HepG2 (cell line): ENCODE measurements around the gene STEAP3. TPM values are rescaled to one million over a fixed set of nuclear protein-coding genes. Genes with fewer than 3 reads are reported as not detected.

Experiments
- ATAC-seq: fragments of 200-7000 bp; cut with Tn5 transposase; 3 replicates; pipeline ENCODE4 v1.9.1; 2020; ENCODE audit warnings: mild to moderate bottlenecking, moderate library complexity
- BruUV-seq: library from RNA; stranded (reverse); fragments of 400-500 nt; replicated peaks from 2 replicates; lab custom pipeline; 2021; lab: Mats Ljungman, UMichigan
- CTCF ChIA-PET: fragments of 300-600 bp; formaldehyde crosslinking; extraction: SDS; loops from one replicate; lab custom pipeline; 2021; ENCODE audit warnings: low total read pairs, inconsistent platforms, low intra/inter-chr PET ratio; lab: Yijun Ruan, JAX
- POLR2A ChIA-PET: fragments of 350-600 bp; sonication (Branson Sonifier 250); formaldehyde crosslinking; loops from one replicate; lab custom pipeline; 2020; ENCODE audit warnings: antibody characterized with exemption, inconsistent platforms; lab: Yijun Ruan, JAX
- DNase-seq: peaks from one replicate; pipeline ENCODE4 v3.0.0-alpha.2; 2015; ENCODE audit warnings: low spot score
- FAIRE-seq: peaks from 3 replicates; lab custom pipeline; 2011; peaks lifted over from hg19 to GRCh38; lab: Jason Lieb, UNC
- H2AFZ ChIP-seq: one replicate; pipeline ENCODE4 v1.6.1; 2011; ENCODE audit warnings: low read length, inconsistent platforms
- H3K27ac ChIP-seq: fragments of 300-600 bp; 3 replicates; pipeline ENCODE4 v1.8.0; 2011; ENCODE audit warnings: mixed run types, mild to moderate bottlenecking, mixed read lengths, low read length, inconsistent platforms; ENCODE audit not compliant: insufficient read depth; ENCODE audit errors: extremely low read length
- H3K27me3 ChIP-seq, 2 experiments: fragments of 200-600 bp in 1 of 2; 2 replicates in 1 of 2; 3 replicates in 1 of 2; pipeline versions ENCODE4 v1.6.0 to v1.8.0; 2011; ENCODE audit warnings: low read length in 2 of 2, mild to moderate bottlenecking in 2 of 2, moderate library complexity in 2 of 2, inconsistent platforms in 1 of 2; ENCODE audit not compliant: insufficient read depth in 2 of 2, control insufficient read depth in 1 of 2
- H3K36me3 ChIP-seq, 2 experiments: fragments of 200-600 bp in 1 of 2; replicated peaks in 1 of 2; 2 replicates in 1 of 2; 3 replicates in 1 of 2; pipeline versions ENCODE4 v1.5.1 to v1.8.0; 2011; ENCODE audit warnings: low read length in 2 of 2, inconsistent platforms in 1 of 2; ENCODE audit not compliant: insufficient read depth in 2 of 2, control insufficient read depth in 1 of 2
- H3K4me1 ChIP-seq: 2 replicates; pipeline ENCODE4 v1.5.1; 2012; ENCODE audit warnings: low read length, inconsistent platforms; ENCODE audit not compliant: insufficient read depth
- H3K4me2 ChIP-seq: 2 replicates; pipeline ENCODE4 v1.6.0; 2011; ENCODE audit warnings: low read depth, low read length, inconsistent platforms
- H3K4me3 ChIP-seq, 3 experiments: fragments of 200-600 bp in 1 of 3; sonication (generic), shearing (Covaris generic) in 1 of 3; replicated peaks in 1 of 3; 2 replicates each; pipeline ENCODE4 v1.5.1; 2011 to 2016; ENCODE audit warnings: low read length in 3 of 3, inconsistent platforms in 2 of 3, low read depth in 2 of 3, mild to moderate bottlenecking in 2 of 3, control low read depth in 1 of 3, mixed read lengths in 1 of 3; ENCODE audit not compliant: insufficient read depth in 1 of 3
- H3K79me2 ChIP-seq: one replicate; pipeline ENCODE4 v1.6.1; 2011; ENCODE audit warnings: low read length, inconsistent platforms; ENCODE audit not compliant: insufficient read depth
- H3K9ac ChIP-seq: 2 replicates; pipeline ENCODE4 v1.6.0; 2011; ENCODE audit warnings: mild to moderate bottlenecking, low read depth, low read length, inconsistent platforms; ENCODE audit not compliant: insufficient read depth
- H3K9me3 ChIP-seq: 2 replicates; pipeline ENCODE4 v1.5.1; 2012; ENCODE audit warnings: mild to moderate bottlenecking, low read length
- H4K20me1 ChIP-seq: 2 replicates; pipeline ENCODE4 v1.6.0; 2011; ENCODE audit warnings: inconsistent platforms, mild to moderate bottlenecking, low read length, moderate library complexity; ENCODE audit not compliant: insufficient read depth
- CENPT ChIP-seq: sonication (generic); formaldehyde crosslinking; IDR thresholded peaks from 2 replicates; pipeline ENCODE4 v1.8.0; 2022; ENCODE audit warnings: low read depth, mild to moderate bottlenecking, moderate library complexity, missing genetic modification reagents
- ESRRA ChIP-seq: sonication (generic); formaldehyde crosslinking; IDR thresholded peaks from 2 replicates; pipeline ENCODE4 v1.5.1; 2020; ENCODE audit warnings: mild to moderate bottlenecking, low read depth, missing genetic modification reagents
- HNF1A ChIP-seq, 2 experiments: sonication (generic) in 1 of 2; formaldehyde crosslinking in 1 of 2; IDR thresholded peaks; 2 replicates each; pipeline versions ENCODE4 v1.4.0 to v1.6.1; 2016 to 2020; ENCODE audit warnings: borderline replicate concordance in 1 of 2, low read depth in 1 of 2, mild to moderate bottlenecking in 1 of 2, missing genetic modification reagents in 1 of 2
- HNF1B ChIP-seq: sonication (generic); formaldehyde crosslinking; IDR thresholded peaks from 2 replicates; pipeline ENCODE4 v1.5.1; 2020; ENCODE audit warnings: mild to moderate bottlenecking, moderate library complexity, missing genetic modification reagents
- MBD4 ChIP-seq: IDR thresholded peaks from 2 replicates; pipeline ENCODE4 v1.6.1; 2012; ENCODE audit warnings: low read length, inconsistent platforms, borderline replicate concordance
- MTF2 ChIP-seq: sonication (generic); formaldehyde crosslinking; IDR thresholded peaks from 2 replicates; pipeline ENCODE4 v1.5.0; 2020; ENCODE audit warnings: missing genetic modification reagents, borderline replicate concordance
- NFIB ChIP-seq: sonication (generic); formaldehyde crosslinking; IDR thresholded peaks from 2 replicates; pipeline ENCODE4 v1.9.0; 2021; ENCODE audit warnings: missing genetic modification reagents, mild to moderate bottlenecking, borderline replicate concordance
- NFRKB ChIP-seq: fragments of 450-650 bp; IDR thresholded peaks from 2 replicates; pipeline ENCODE4 v1.6.1; 2017
- NR1H2 ChIP-seq: sonication (generic); formaldehyde crosslinking; IDR thresholded peaks from 2 replicates; pipeline ENCODE4 v1.8.1; 2022; ENCODE audit warnings: low read depth, missing genetic modification reagents, borderline replicate concordance
- TBX3 ChIP-seq: fragments of 450-650 bp; IDR thresholded peaks from 2 replicates; pipeline ENCODE4 v1.6.1; 2017; ENCODE audit warnings: antibody characterized with exemption, mild to moderate bottlenecking, inconsistent platforms, borderline replicate concordance
- ZBTB42 ChIP-seq: sonication (generic); formaldehyde crosslinking; IDR thresholded peaks from 2 replicates; pipeline ENCODE4 v1.5.0; 2020; ENCODE audit warnings: mild to moderate bottlenecking, missing genetic modification reagents
- ZNF367 ChIP-seq: sonication (generic); formaldehyde crosslinking; IDR thresholded peaks from 2 replicates; pipeline ENCODE4 v1.4.0; 2020; ENCODE audit warnings: missing genetic modification reagents, borderline replicate concordance
- WGBS: methylation state at CpG from one replicate; pipeline ENCODE4 v1.1.6; 2017; ENCODE audit warnings: low lambda C conversion rate; 5-methylcytosine and 5-hydroxymethylcytosine counted together
- in situ Hi-C: cut with HindIII; loops from 2 replicates; pipeline ENCODE4 v1.10.0; 2017; ENCODE audit warnings: low pct_unique_long_range_greater_than_20kb; ENCODE audit not compliant: extremely low pct_ligation_motif_present
- intact Hi-C: fragments of 100-400 bp; cut with micrococcal nuclease; formaldehyde crosslinking; loops from one replicate; pipeline ENCODE4 v1.10.0; 2022; ENCODE audit not compliant: unreplicated experiment
- polyA plus RNA-seq, 8 experiments: library from polyadenylated mRNA; depleted of rRNA in 3 of 8; stranded (reverse) in 7 of 8; unstranded in 1 of 8; fragments of >200 nt; fragmentation: Illumina TruSeq in 4 of 8; extraction: Trizol in 4 of 8; gene quantifications; 2 replicates each; pipeline versions ENCODE4 v1.2.1 to v1.2.3, GENCODE V29; 2011 to 2016; ENCODE audit warnings: low read depth in 4 of 8, missing spikeins in 1 of 8, mixed read lengths in 1 of 8; ENCODE audit not compliant: insufficient read depth in 1 of 8
- total RNA-seq, 5 experiments: library from RNA; depleted of rRNA; stranded (reverse); fragments of >200 nt; fragmentation: Illumina TruSeq; extraction: Trizol; gene quantifications; 2 replicates each; pipeline ENCODE4 v1.2.3, GENCODE V29; 2016; ENCODE audit warnings: low read depth in 1 of 5

The STEAP3 gene
- total and polyA plus RNA-seq, 2 of the 13 experiments (the other 11 are each of a cell fraction or from before 2014, with no cell fraction given), result 7.3 to 21.1 TPM

GRCh38 chr2:119289642-119290041 is 66.0 kb downstream of the STEAP3 start:
- intact Hi-C loops, result loop anchor here (5.0 kb wide), 2 partner anchors 78 to 262 kb away; partner anchors contain the start of genes C2orf76 and DBI
- peaks cover 0 to 4% of the 10 kb centered on the region in 2 experiments; a peak in 2 of 5 replicates for H3K27me3 ChIP-seq
- no peak for TF ChIP-seq ZNF367 (CRISPR knock-in tag)
- no peak for TF ChIP-seq NR1H2 (CRISPR knock-in tag)
- no peak for TF ChIP-seq MBD4
- no peak for TF ChIP-seq NFIB (CRISPR knock-in tag)
- TF ChIP-seq TBX3, result no peak
- no peak for TF ChIP-seq ESRRA (CRISPR knock-in tag)
- TF ChIP-seq ZBTB42 (CRISPR knock-in tag), result no peak
- no peak for TF ChIP-seq NFRKB
- TF ChIP-seq HNF1A (IDR thresholded peaks at IDR 0.05; ENCODE audit: low read depth), result no peak
- no peak for TF ChIP-seq HNF1A (CRISPR knock-in tag; IDR thresholded peaks at IDR 0.05; ENCODE audit: borderline replicate concordance)
- no peak for TF ChIP-seq HNF1B (CRISPR knock-in tag)
- no peak for TF ChIP-seq MTF2 (CRISPR knock-in tag)
- no peak for TF ChIP-seq CENPT (CRISPR knock-in tag)
- TF ChIP-seq, all 625 proteins: peak for 0
- Histone ChIP-seq H3K27ac (no peak overlapping the region), H4K20me1 (no peaks in the 10 kb centered on the region), H3K36me3 (no peaks in the 10 kb centered on the region), H3K9ac (no peak overlapping the region), H3K9me3 (no peaks in the 10 kb centered on the region), H3K4me2 (no peak overlapping the region), H2AFZ (no peak overlapping the region), H3K4me3 (no peak overlapping the region), H3K79me2 (no peaks in the 10 kb centered on the region), H3K4me1 (peaks cover 27% of the 10 kb centered on the region)
- ATAC-seq, result no peak
- ChIA-PET CTCF (no interaction called here), POLR2A (no interaction called here)
- BruUV-seq, result no TSS peak
- in situ Hi-C loops, result loop anchor here (10.0 kb wide), 1 partner anchor 275 kb away; no protein-coding TSS in a partner anchor
- no peak for DNase-seq
- 49% methylated on average over 6 of the region's 6 CpGs for WGBS
- no peak for FAIRE-seq
